T-cell (primary cell): ENCODE measurements around the gene IGFBPL1. TPM values are rescaled to one million over a fixed set of nuclear protein-coding genes. Genes with fewer than 3 reads are reported as not detected.
"Not testable (repeated sequence)": the region's sequence is repeated elsewhere in the genome, so short reads cannot be mapped to it uniquely, and the experiment has no call there.

Experiments used
- ATAC-seq, 4 experiments: fragments of 200-7000 bp in 3 of 4; fragments of 150-1000 bp in 1 of 4; cut with Tn5 transposase; replicated peaks in 1 of 4; 1 replicate in 3 of 4; 2 replicates in 1 of 4; pipeline ENCODE4 v1.10.0; 2021; ENCODE audit warnings: moderate library complexity in 3 of 4, mild to moderate bottlenecking in 2 of 4, moderate number of reproducible peaks in 1 of 4
- CTCF ChIA-PET, 2 donors: fragments of 300-600 bp; sonication (Branson Sonifier 250); formaldehyde crosslinking; loops; one replicate each; lab custom pipeline; 2022; ENCODE audit warnings: antibody characterized with exemption in 2 of 2; lab: Charles Lee
- POLR2A ChIA-PET, 2 donors: fragments of 300-600 bp; sonication (Branson Sonifier 250); formaldehyde crosslinking; loops; one replicate each; lab custom pipeline; 2022; ENCODE audit warnings: antibody characterized with exemption in 2 of 2; lab: Charles Lee
- DNase-seq, 35 experiments: peaks; one replicate each; pipeline versions ENCODE4 v3.0.0 to v3.0.0-alpha.2; 2013 to 2023
- H3K27ac ChIP-seq: one replicate; pipeline ENCODE4 v1.5.1; 2013; ENCODE audit warnings: low read length
- H3K27me3 ChIP-seq, 2 experiments: replicated peaks in 1 of 2; 1 replicate in 1 of 2; 2 replicates in 1 of 2; pipeline versions ENCODE4 v1.6.1 to v1.7.0; 2013; ENCODE audit warnings: low read length in 1 of 2, mixed read lengths in 1 of 2; ENCODE audit not compliant: control insufficient read depth in 2 of 2, insufficient read depth in 2 of 2; ENCODE audit errors: extremely low read depth in 1 of 2
- H3K36me3 ChIP-seq, 2 donors: 1 replicate in 1 of 2; 2 replicates in 1 of 2; pipeline versions ENCODE4 v1.6.1 to v1.7.0; 2013; ENCODE audit warnings: low read length in 1 of 2; ENCODE audit not compliant: control insufficient read depth in 2 of 2, insufficient read depth in 1 of 2; ENCODE audit errors: extremely low read depth in 1 of 2
- H3K4me1 ChIP-seq, 2 experiments: 1 replicate in 1 of 2; 2 replicates in 1 of 2; pipeline versions ENCODE4 v1.6.1 to v1.7.0; 2013; ENCODE audit warnings: low read length in 2 of 2, mixed read lengths in 1 of 2; ENCODE audit not compliant: insufficient read depth in 2 of 2, control insufficient read depth in 1 of 2; ENCODE audit errors: extremely low read depth in 1 of 2
- H3K4me3 ChIP-seq, 2 donors: 1 replicate in 1 of 2; 2 replicates in 1 of 2; pipeline versions ENCODE4 v1.5.1 to v1.7.0; 2013; ENCODE audit warnings: mild to moderate bottlenecking in 2 of 2, low read length in 1 of 2, moderate library complexity in 1 of 2; ENCODE audit not compliant: control insufficient read depth in 1 of 2; ENCODE audit errors: extremely low read depth in 1 of 2
- H3K9me3 ChIP-seq: 2 replicates; pipeline ENCODE4 v1.7.0; 2013
- H3K27ac Mint-ChIP-seq, 2 donors: one replicate each; pipeline ENCODE4 v1.8.0; 2020 to 2021; ENCODE audit warnings: mild to moderate bottlenecking in 2 of 2, mixed read lengths in 2 of 2
- H3K27me3 Mint-ChIP-seq, 2 donors: one replicate each; pipeline ENCODE4 v1.8.0; 2021 to 2022; ENCODE audit warnings: mixed read lengths in 2 of 2
- H3K36me3 Mint-ChIP-seq: one replicate; pipeline ENCODE4 v1.8.0; 2021; ENCODE audit warnings: mixed read lengths
- H3K4me1 Mint-ChIP-seq, 3 donors: one replicate each; pipeline ENCODE4 v1.8.0; 2020 to 2022; ENCODE audit warnings: mixed read lengths in 3 of 3, mild to moderate bottlenecking in 1 of 3
- H3K4me3 Mint-ChIP-seq, 3 donors: one replicate each; pipeline ENCODE4 v1.8.0; 2020 to 2022; ENCODE audit warnings: mild to moderate bottlenecking in 3 of 3, mixed read lengths in 3 of 3, moderate library complexity in 3 of 3
- H3K9me3 Mint-ChIP-seq, 3 donors: one replicate each; pipeline ENCODE4 v1.8.0; 2020 to 2022; ENCODE audit warnings: mixed read lengths in 3 of 3
- WGBS: methylation state at CpG from one replicate; pipeline ENCODE4 v1.1.5; 2013; ENCODE audit warnings: missing lambda C conversion rate; ENCODE audit not compliant: insufficient coverage; 5-methylcytosine and 5-hydroxymethylcytosine counted together
- total RNA-seq, 35 experiments: library from RNA in 6 of 35; stranded (reverse) in 6 of 35; fragments of 120-200 nt in 1 of 35; gene quantifications; one replicate each; pipeline versions ENCODE4 v1.2.1 to v1.2.4 and lab custom pipeline; 2013 to 2026

Gene IGFBPL1
- total RNA-seq, 5 donors from 2014 or later (not counting 1 experiment from before 2014, with no cell fraction given), result not detected

GRCh38 chr9:38377336-38378083 is 46.7 kb downstream of the IGFBPL1 start:
- H3K9me3 ChIP-seq, H3K36me3 Mint-ChIP-seq, H3K4me1 ChIP-seq, H3K36me3 ChIP-seq, CTCF ChIA-PET, DNase-seq, H3K27ac Mint-ChIP-seq, H3K4me3 Mint-ChIP-seq, H3K9me3 Mint-ChIP-seq, ATAC-seq, H3K27me3 ChIP-seq, POLR2A ChIA-PET, H3K4me3 ChIP-seq, H3K27ac ChIP-seq, H3K27me3 Mint-ChIP-seq, H3K4me1 Mint-ChIP-seq: not testable (repeated sequence)
- WGBS, result 97% methylated on average over 15 of the region's 42 CpGs

DNA sequence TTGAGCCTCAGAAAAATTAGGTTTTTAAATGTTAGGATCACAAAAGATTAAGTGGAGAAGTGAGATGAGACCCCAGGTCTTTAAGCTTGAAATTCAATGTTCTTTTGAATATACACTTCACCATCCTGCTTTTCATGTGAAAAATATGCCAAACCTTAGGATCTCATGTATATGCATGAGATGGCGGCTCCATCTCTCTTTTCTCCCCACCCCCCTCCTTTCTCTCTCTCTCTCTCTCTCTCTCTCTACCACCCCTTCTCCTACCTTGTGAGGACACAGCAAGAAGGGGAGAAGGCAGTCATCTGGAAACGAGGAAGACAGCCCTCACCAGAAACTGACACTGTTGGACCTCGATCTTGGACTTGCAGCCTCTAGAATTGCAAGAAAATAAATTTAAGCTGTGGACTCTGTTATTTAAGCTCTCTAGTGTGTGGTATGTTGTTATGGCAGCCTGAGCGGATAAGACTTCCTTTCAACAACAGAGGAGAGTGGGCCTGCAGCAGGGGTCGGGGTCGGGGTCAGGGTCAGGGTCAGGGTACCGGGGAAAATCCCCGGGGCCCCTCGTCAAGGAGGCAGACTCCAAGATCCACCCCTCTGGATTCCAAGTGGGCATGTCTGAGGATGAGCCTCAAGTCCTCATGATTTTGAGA is 48.1 kb downstream of the IGFBPL1 start:
- H3K36me3 Mint-ChIP-seq, result no peaks in the 10 kb centered on the region
- ChIA-PET CTCF (interaction anchor here (0.7 kb wide), 2 partner anchors 28 to 246 kb away, joined by 3 to 6 read pairs; no protein-coding TSS in a partner anchor), POLR2A (no interaction called here)
- peaks cover 0 to 11% of the 10 kb centered on the region in 2 experiments for H3K27me3 ChIP-seq
- peaks cover 7 to 8% of the 10 kb centered on the region in 2 donors for H3K27me3 Mint-ChIP-seq
- H3K9me3 Mint-ChIP-seq, result no peaks in the 10 kb centered on the region
- ATAC-seq, result no peak
- no peak for DNase-seq
- H3K4me3 ChIP-seq, result no peak overlapping the region
- no peaks in the 10 kb centered on the region for H3K4me1 ChIP-seq
- H3K4me1 Mint-ChIP-seq, result no peaks in the 10 kb centered on the region
- WGBS, result 67% methylated on average over 6 of the region's 9 CpGs
- H3K27ac Mint-ChIP-seq, result no peak overlapping the region
- no peak overlapping the region for H3K27ac ChIP-seq
- no peak overlapping the region for H3K4me3 Mint-ChIP-seq
- H3K36me3 ChIP-seq, result no peaks in the 10 kb centered on the region
- H3K9me3 ChIP-seq, result no peaks in the 10 kb centered on the region

- ChIA-PET CTCF (no interaction called here), POLR2A (interaction anchor here in 1 of 2 donors (0.7 kb wide), 1 partner anchor 549 kb away, joined by 18 read pairs; no protein-coding TSS in a partner anchor)
- 90% methylated on average over 5 of the region's 10 CpGs for WGBS
- Histone ChIP-seq H3K4me1 (no peaks in the 10 kb centered on the region), H3K36me3 (no peaks in the 10 kb centered on the region), H3K9me3 (no peaks in the 10 kb centered on the region), H3K27me3 (peaks cover 0 to 11% of the 10 kb centered on the region in 2 experiments), H3K27ac (no peak overlapping the region), H3K4me3 (no peak overlapping the region)
- no peak for ATAC-seq
- Mint-ChIP-seq H3K27ac (no peak overlapping the region), H3K36me3 (no peaks in the 10 kb centered on the region), H3K9me3 (no peaks in the 10 kb centered on the region), H3K4me3 (no peak overlapping the region), H3K4me1 (no peaks in the 10 kb centered on the region), H3K27me3 (peaks cover 7 to 8% of the 10 kb centered on the region in 2 donors)
- DNase-seq, result no peak
These were observed 48.7 kb downstream of the IGFBPL1 start for GRCh38 chr9:38375572-38375963.

GRCh38 chr9:38374847-38375571 is 49.2 kb downstream of the IGFBPL1 start:
- Mint-ChIP-seq H3K9me3 (no peaks in the 10 kb centered on the region), H3K27me3 (peaks cover 7 to 10% of the 10 kb centered on the region in 2 donors), H3K4me1 (no peaks in the 10 kb centered on the region), H3K27ac (no peak overlapping the region), H3K36me3 (no peaks in the 10 kb centered on the region), H3K4me3 (no peak overlapping the region)
- Histone ChIP-seq H3K27me3 (peaks cover 0 to 11% of the 10 kb centered on the region in 2 experiments), H3K4me1 (no peaks in the 10 kb centered on the region), H3K4me3 (no peak overlapping the region), H3K27ac (no peak overlapping the region), H3K36me3 (no peaks in the 10 kb centered on the region), H3K9me3 (no peaks in the 10 kb centered on the region)
- ATAC-seq (no peak), DNase-seq (no peak)
- ChIA-PET CTCF (no interaction called here), POLR2A (interaction anchor here in 1 of 2 donors (0.7 kb wide), 1 partner anchor 549 kb away, joined by 18 read pairs; no protein-coding TSS in a partner anchor)
- WGBS, result 88% methylated on average over 4 of the region's 5 CpGs

DNA sequence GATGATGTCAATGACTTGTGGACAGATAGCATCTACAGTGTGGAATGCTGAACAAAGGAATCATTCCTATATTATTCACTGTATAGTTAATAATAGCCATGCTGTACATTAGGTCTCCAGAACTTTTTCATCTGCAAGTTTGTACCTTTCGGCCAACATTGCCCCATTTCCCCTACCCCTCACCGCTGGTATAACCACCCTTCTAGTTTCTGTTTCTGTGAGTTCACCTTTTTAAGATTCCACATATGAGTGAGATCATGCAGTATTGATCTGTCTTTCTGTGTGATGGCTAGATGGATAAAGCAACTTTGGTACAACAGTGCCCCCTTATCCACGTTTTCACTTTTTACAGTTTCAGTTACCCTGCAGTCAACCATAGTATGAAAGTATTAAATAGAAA is 50.6 kb downstream of the IGFBPL1 start:
- peaks cover 10 to 13% of the 10 kb centered on the region in 2 donors for H3K27me3 Mint-ChIP-seq
- CTCF ChIA-PET, result no interaction called here

More for the DNA sequence above, 50.6 kb downstream of the IGFBPL1 start:
- no peaks in the 10 kb centered on the region for H3K36me3 Mint-ChIP-seq
- no peaks in the 10 kb centered on the region for H3K9me3 ChIP-seq
- ATAC-seq (no peak), DNase-seq (no peak)
- no peak overlapping the region for H3K27ac Mint-ChIP-seq
- POLR2A ChIA-PET, result no interaction called here
- H3K4me3 Mint-ChIP-seq, result no peak overlapping the region
- H3K9me3 Mint-ChIP-seq, result no peaks in the 10 kb centered on the region
- no peaks in the 10 kb centered on the region for H3K36me3 ChIP-seq
- H3K27ac ChIP-seq, result no peak overlapping the region
- no peaks in the 10 kb centered on the region for H3K4me1 ChIP-seq
- no CpG with 5 or more reads among the region's 3 CpGs for WGBS
- no peaks in the 10 kb centered on the region for H3K4me1 Mint-ChIP-seq
- peaks cover 0 to 11% of the 10 kb centered on the region in 2 experiments for H3K27me3 ChIP-seq
- H3K4me3 ChIP-seq, result no peak overlapping the region
